K562 (cell line): ENCODE measurements around the gene PLXNB1.
"Not testable (repeated sequence)": the region's sequence is repeated elsewhere in the genome, so short reads cannot be mapped to it uniquely, and the experiment has no call there.

Experiments used
- CHD2 ChIP-seq: IDR thresholded peaks from 2 replicates; pipeline ENCODE4 v1.6.1; 2011; ENCODE audit warnings: low read depth, low read length
- E2F1 ChIP-seq: sonication (generic); formaldehyde crosslinking; IDR thresholded peaks from 2 replicates; pipeline ENCODE4 v1.8.1; 2023; ENCODE audit warnings: mild to moderate bottlenecking, missing genetic modification reagents, moderate library complexity
- GABPA ChIP-seq: fragments of 200-800 bp; sonication (Bioruptor generic); conservative IDR thresholded peaks from 2 replicates; pipeline ENCODE4 v1.6.1; 2016; ENCODE audit warnings: low read depth, missing genetic modification characterization, missing compliant biosample characterization
- HIVEP1 ChIP-seq: fragments of 250-450 bp; sonication (Bioruptor Pico); IDR thresholded peaks from 2 replicates; pipeline ENCODE4 v1.4.0; 2020; ENCODE audit warnings: mild to moderate bottlenecking
- HMGN3 ChIP-seq: IDR thresholded peaks from 2 replicates; pipeline ENCODE4 v1.6.1; 2011; ENCODE audit warnings: borderline replicate concordance, low read depth, mild to moderate bottlenecking, mixed read lengths, low read length; ENCODE audit not compliant: insufficient read length; ENCODE audit errors: extremely low read depth
- HNRNPL ChIP-seq: fragments of 200-400 bp; formaldehyde crosslinking; IDR thresholded peaks from 2 replicates; pipeline ENCODE4 v1.6.1; 2017; ENCODE audit warnings: low read depth, mild to moderate bottlenecking, low read length
- MED1 ChIP-seq: sonication (generic); formaldehyde crosslinking; IDR thresholded peaks from 2 replicates; pipeline ENCODE4 v1.8.1; 2023; ENCODE audit warnings: missing genetic modification reagents, borderline replicate concordance
- NCOA2 ChIP-seq, 2 experiments: fragments of 450-650 bp; IDR thresholded peaks; 2 replicates each; pipeline ENCODE4 v1.6.1; 2018; ENCODE audit warnings: mild to moderate bottlenecking in 2 of 2, moderate library complexity in 1 of 2; ENCODE audit not compliant: partially characterized antibody in 2 of 2
- NFE2L1 ChIP-seq: fragments of 450-650 bp; IDR thresholded peaks from 2 replicates; pipeline ENCODE4 v1.6.1; 2016; ENCODE audit warnings: missing genetic modification characterization, low read depth, mild to moderate bottlenecking, missing compliant biosample characterization, moderate library complexity, borderline replicate concordance
- NFYB ChIP-seq: IDR thresholded peaks from 2 replicates; pipeline ENCODE4 v1.6.1; 2011; ENCODE audit warnings: mild to moderate bottlenecking, moderate library complexity; ENCODE audit not compliant: insufficient read length; ENCODE audit errors: extremely low read depth
- POLR2AphosphoS5 ChIP-seq: IDR thresholded peaks from 2 replicates; pipeline ENCODE4 v1.6.1; 2011; ENCODE audit warnings: mild to moderate bottlenecking, low read depth, low read length, moderate library complexity; ENCODE audit not compliant: control insufficient read depth, insufficient read depth
- TF ChIP-seq, protein P1 (sequence below), 3 experiments: IDR thresholded peaks in 2 of 3; conservative IDR thresholded peaks in 1 of 3; 2 replicates each; pipeline ENCODE4 v1.5.1; 2011 to 2012; ENCODE audit warnings: low read length in 3 of 3, mild to moderate bottlenecking in 3 of 3, control low read depth in 2 of 3, improper control_type of control experiment in 1 of 3, inconsistent platforms in 1 of 3, low read depth in 1 of 3, mixed read lengths in 1 of 3, moderate library complexity in 1 of 3; ENCODE audit not compliant: insufficient read depth in 2 of 3
- TF ChIP-seq, protein P2 (sequence below): fragments of 150-350 bp; conservative IDR thresholded peaks from 2 replicates; pipeline ENCODE4 v1.6.1; 2014; ENCODE audit warnings: low read length

DNA sequence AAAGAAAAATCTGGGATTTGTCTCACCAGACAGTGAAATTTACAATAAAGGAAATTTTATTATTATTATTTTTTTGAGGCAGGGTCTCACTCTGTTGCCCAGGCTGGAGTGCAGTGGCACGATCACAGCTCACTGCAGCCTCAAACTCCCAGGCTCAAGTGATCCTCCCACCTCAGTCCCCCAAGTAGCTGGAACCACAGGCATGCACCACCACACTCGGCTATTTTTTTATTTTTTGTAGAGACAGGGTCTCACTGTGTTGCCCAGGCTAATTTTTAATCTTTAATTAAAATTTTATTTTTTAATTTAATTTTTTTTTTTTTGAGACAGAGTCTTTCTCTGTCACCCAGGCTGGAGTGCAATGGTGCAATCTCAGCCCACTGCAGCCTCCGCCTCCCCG, 44.1 kb upstream of the PLXNB1 start:
- not testable (repeated sequence) for TF ChIP-seq MED1 (CRISPR knock-in tag); GABPA (tag); NFE2L1 (tag); HMGN3; NCOA2 (IDR thresholded peaks at IDR 0.05; ENCODE audit: partially characterized antibody in 2 of 2); POLR2AphosphoS5; NFYB; HIVEP1 (CRISPR knock-in tag); CHD2; HNRNPL; E2F1
- TF ChIP-seq, protein P1, sequence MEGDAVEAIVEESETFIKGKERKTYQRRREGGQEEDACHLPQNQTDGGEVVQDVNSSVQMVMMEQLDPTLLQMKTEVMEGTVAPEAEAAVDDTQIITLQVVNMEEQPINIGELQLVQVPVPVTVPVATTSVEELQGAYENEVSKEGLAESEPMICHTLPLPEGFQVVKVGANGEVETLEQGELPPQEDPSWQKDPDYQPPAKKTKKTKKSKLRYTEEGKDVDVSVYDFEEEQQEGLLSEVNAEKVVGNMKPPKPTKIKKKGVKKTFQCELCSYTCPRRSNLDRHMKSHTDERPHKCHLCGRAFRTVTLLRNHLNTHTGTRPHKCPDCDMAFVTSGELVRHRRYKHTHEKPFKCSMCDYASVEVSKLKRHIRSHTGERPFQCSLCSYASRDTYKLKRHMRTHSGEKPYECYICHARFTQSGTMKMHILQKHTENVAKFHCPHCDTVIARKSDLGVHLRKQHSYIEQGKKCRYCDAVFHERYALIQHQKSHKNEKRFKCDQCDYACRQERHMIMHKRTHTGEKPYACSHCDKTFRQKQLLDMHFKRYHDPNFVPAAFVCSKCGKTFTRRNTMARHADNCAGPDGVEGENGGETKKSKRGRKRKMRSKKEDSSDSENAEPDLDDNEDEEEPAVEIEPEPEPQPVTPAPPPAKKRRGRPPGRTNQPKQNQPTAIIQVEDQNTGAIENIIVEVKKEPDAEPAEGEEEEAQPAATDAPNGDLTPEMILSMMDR (IDR thresholded peaks at IDR 0.05 in 2 of 3, conservative IDR thresholded peaks at IDR 0.05 in 1 of 3; ENCODE audit: insufficient read depth in 2 of 3, low read depth in 1 of 3, low read length in 3 of 3), result not testable (repeated sequence)
- TF ChIP-seq, protein P2, sequence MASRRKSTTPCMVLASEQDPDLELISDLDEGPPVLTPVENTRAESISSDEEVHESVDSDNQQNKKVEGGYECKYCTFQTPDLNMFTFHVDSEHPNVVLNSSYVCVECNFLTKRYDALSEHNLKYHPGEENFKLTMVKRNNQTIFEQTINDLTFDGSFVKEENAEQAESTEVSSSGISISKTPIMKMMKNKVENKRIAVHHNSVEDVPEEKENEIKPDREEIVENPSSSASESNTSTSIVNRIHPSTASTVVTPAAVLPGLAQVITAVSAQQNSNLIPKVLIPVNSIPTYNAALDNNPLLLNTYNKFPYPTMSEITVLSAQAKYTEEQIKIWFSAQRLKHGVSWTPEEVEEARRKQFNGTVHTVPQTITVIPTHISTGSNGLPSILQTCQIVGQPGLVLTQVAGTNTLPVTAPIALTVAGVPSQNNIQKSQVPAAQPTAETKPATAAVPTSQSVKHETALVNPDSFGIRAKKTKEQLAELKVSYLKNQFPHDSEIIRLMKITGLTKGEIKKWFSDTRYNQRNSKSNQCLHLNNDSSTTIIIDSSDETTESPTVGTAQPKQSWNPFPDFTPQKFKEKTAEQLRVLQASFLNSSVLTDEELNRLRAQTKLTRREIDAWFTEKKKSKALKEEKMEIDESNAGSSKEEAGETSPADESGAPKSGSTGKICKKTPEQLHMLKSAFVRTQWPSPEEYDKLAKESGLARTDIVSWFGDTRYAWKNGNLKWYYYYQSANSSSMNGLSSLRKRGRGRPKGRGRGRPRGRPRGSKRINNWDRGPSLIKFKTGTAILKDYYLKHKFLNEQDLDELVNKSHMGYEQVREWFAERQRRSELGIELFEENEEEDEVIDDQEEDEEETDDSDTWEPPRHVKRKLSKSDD, result not testable (repeated sequence)
